ENCODE results near the gene UBE2L3. TPM values are rescaled to one million over a fixed set of nuclear protein-coding genes. Genes with fewer than 3 reads are reported as not detected.
"Not testable (repeated sequence)": the region's sequence is repeated elsewhere in the genome, so short reads cannot be mapped to it uniquely, and the experiment has no call there.

Gene UBE2L3
- total RNA-seq, 4 donors from 2014 or later = 28.0 to 42.4 (median 40.5) TPM

DNA sequence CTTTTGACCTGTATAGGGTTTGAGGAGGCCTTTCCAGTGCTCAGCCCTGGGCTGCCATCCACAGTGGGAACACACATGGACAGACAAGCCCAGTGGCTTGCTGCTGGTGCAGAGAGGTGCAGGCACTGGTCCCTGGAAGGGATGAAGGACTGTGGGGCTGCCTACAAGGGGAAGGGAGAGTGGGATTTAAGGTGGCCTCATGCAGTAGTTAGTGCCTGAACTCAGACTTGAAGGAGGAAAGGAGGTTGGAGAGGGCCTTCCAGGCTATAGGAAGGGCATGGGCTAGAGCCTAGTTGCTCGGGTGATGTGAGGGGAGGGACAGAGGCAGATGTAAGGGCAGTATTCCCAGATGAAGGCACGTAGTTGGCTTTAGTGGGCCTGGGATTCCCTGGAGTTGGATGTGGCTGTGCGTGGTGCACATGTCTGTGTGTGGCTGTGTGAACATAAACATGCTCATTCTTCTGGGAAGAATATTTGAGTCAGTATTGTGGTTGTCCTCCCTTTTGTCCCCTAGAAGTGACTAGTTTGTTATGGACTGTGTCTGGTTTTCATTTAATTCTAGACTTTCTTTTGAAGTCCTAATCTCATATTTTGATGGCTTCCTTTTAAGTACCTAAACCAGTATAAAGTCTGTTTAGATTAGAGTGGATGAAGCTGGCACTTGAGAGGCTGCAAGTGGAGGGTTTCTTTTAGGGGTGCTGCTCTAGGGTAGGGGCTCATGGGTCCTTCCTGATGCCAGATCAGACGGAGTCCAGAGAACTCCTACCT lies 43.9 kb downstream of the UBE2L3 start:
- 83 to 84% methylated on average over 4 of the region's 4 CpGs for WGBS, 2 donors
- H3K4me3 ChIP-seq (ENCODE audit: low read depth, poor library complexity, severe bottlenecking) = no peak overlapping the region
- TF ChIP-seq POLR2A (IDR thresholded peaks at IDR 0.05) = no peak
- TF ChIP-seq, protein P1, sequence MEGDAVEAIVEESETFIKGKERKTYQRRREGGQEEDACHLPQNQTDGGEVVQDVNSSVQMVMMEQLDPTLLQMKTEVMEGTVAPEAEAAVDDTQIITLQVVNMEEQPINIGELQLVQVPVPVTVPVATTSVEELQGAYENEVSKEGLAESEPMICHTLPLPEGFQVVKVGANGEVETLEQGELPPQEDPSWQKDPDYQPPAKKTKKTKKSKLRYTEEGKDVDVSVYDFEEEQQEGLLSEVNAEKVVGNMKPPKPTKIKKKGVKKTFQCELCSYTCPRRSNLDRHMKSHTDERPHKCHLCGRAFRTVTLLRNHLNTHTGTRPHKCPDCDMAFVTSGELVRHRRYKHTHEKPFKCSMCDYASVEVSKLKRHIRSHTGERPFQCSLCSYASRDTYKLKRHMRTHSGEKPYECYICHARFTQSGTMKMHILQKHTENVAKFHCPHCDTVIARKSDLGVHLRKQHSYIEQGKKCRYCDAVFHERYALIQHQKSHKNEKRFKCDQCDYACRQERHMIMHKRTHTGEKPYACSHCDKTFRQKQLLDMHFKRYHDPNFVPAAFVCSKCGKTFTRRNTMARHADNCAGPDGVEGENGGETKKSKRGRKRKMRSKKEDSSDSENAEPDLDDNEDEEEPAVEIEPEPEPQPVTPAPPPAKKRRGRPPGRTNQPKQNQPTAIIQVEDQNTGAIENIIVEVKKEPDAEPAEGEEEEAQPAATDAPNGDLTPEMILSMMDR (IDR thresholded peaks at IDR 0.05) = no peak
- no peak for DNase-seq (ENCODE audit: low spot score in 2 of 2)
- intact Hi-C loops (cut with DNase I; ENCODE audit: low total_unique reads) = no loop called here

DNA sequence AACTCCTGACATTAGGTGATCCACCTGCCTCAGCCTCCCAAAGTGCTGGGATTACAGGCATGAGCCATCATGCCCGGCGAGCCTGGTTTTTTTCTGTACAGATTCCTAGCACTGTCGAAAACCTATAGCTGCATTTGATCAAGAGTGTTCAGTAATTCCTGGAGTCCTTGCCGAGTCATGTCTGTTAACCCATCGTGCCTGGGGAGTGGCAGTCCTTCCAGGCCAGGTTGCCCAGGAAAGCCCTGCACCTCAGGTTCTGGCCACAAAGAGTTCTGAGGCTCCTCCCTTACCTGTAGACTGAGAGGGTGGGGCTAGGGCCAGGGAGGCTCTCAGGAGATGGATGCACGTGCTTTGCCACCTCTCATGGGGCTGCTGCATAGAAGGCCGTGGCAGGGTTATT lies 45.3 kb downstream of the UBE2L3 start:
- H3K4me3 ChIP-seq (ENCODE audit: low read depth, poor library complexity, severe bottlenecking) = no peak overlapping the region
- no peak for TF ChIP-seq POLR2A (IDR thresholded peaks at IDR 0.05)
- TF ChIP-seq, protein P1 (IDR thresholded peaks at IDR 0.05) = no peak
- no peak for DNase-seq (ENCODE audit: low spot score in 2 of 2)
- intact Hi-C loops (cut with DNase I; ENCODE audit: low total_unique reads) = no loop called here
- WGBS, 2 donors = 60 to 72% methylated on average over 7 of the region's 7 CpGs

GRCh38 chr22:21613553-21614233 lies 46.2 kb downstream of the UBE2L3 start:
- TF ChIP-seq POLR2A (IDR thresholded peaks at IDR 0.05) = no peak
- TF ChIP-seq, protein P1 (IDR thresholded peaks at IDR 0.05) = no peak
- WGBS, 2 donors = 67 to 90% methylated on average over 4 of the region's 4 CpGs
- intact Hi-C loops (cut with DNase I; ENCODE audit: low total_unique reads) = no loop called here
- no peak overlapping the region for H3K4me3 ChIP-seq (ENCODE audit: low read depth, poor library complexity, severe bottlenecking)
- DNase-seq (ENCODE audit: low spot score in 2 of 2) = no peak

DNA sequence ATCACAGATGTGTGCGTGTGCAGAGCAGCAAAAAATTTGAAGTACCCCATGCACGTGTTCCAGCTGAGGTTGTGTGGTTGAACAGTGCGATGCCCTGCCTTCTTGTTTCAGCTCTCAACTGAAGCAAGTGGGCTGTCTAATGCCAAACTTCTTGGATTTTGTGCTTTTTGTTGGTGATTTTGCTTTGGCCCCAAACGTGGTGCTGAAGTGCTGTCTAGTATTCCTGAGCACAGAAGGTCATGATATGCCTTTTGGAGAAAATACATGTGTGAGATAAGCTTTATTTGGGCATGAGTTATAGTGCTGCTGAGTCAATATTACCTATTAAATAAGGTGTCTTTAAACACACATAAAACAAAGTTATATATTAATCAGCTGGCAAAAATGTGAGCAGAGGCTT lies 48.2 kb downstream of the UBE2L3 start:
- DNase-seq (ENCODE audit: low spot score in 2 of 2) = no peak
- WGBS, 2 donors = 82 to 89% methylated on average over 4 of the region's 4 CpGs
- TF ChIP-seq, protein P1 (IDR thresholded peaks at IDR 0.05) = no peak
- TF ChIP-seq POLR2A (IDR thresholded peaks at IDR 0.05) = no peak
- no peak overlapping the region for H3K4me3 ChIP-seq (ENCODE audit: low read depth, poor library complexity, severe bottlenecking)
- intact Hi-C loops (cut with DNase I; ENCODE audit: low total_unique reads) = no loop called here

- intact Hi-C loops (cut with DNase I; ENCODE audit: low total_unique reads); DNase-seq (ENCODE audit: low spot score in 2 of 2); H3K4me3 ChIP-seq (ENCODE audit: low read depth, poor library complexity, severe bottlenecking): not testable (repeated sequence)
- WGBS, 2 donors = 96% methylated on average over 6 of the region's 6 CpGs
Observed at GRCh38 chr22:21617337-21617736, 49.8 kb downstream of the UBE2L3 start.

- no peak for DNase-seq (ENCODE audit: low spot score in 2 of 2)
- intact Hi-C loops (cut with DNase I; ENCODE audit: low total_unique reads) = no loop called here
- no peak overlapping the region for H3K4me3 ChIP-seq (ENCODE audit: low read depth, poor library complexity, severe bottlenecking)
- TF ChIP-seq, protein P1 (IDR thresholded peaks at IDR 0.05) = no peak
- no peak for TF ChIP-seq POLR2A (IDR thresholded peaks at IDR 0.05)
- WGBS, 2 donors = 97 to 100% methylated on average over 2 to 3 of the region's 3 CpGs
Observed at GRCh38 chr22:21621025-21621424, 53.5 kb downstream of the UBE2L3 start.
